ENCODE results near the gene GRPEL1. TPM values are rescaled to one million over a fixed set of nuclear protein-coding genes. Genes with fewer than 3 reads are reported as not detected.

GRPEL1 gene
- total and polyA plus RNA-seq, 2 experiments from 2014 or later = 28.3 to 56.5 TPM

- Histone ChIP-seq H3K9me2 (replicated peaks; ENCODE audit: insufficient read depth) (no peaks in the 10 kb centered on the region), H4K20me1 (ENCODE audit: insufficient read depth, poor library complexity, severe bottlenecking) (peaks cover 76% of the 10 kb centered on the region), H3K4me1 (ENCODE audit: insufficient read depth) (peaks cover 25% of the 10 kb centered on the region), H3K4me2 (no peak overlapping the region), H3K27ac (no peak overlapping the region), H3K9me3 (ENCODE audit: low read depth) (no peaks in the 10 kb centered on the region), H3K36me3 (replicated peaks; ENCODE audit: insufficient read depth, low read depth) (no peaks in the 10 kb centered on the region), H3K79me2 (peaks cover 77% of the 10 kb centered on the region), H3K27me3 (no peaks in the 10 kb centered on the region), H3K4me3 (no peak overlapping the region), H2AFZ (no peak overlapping the region)
- DNase-seq (ENCODE audit: low spot score) = no peak
- WGBS (ENCODE audit: low lambda C conversion rate, missing lambda C conversion rate) = 92% methylated on average over 23 of the region's 23 CpGs
- TF ChIP-seq CTCF (IDR thresholded peaks at IDR 0.05; ENCODE audit: poor library complexity) (no peak), EZH2 (IDR thresholded peaks at IDR 0.05; ENCODE audit: borderline replicate concordance) (no peak), EZH2phosphoT487 (IDR thresholded peaks at IDR 0.05; ENCODE audit: low read depth, severe bottlenecking, unreplicated experiment) (no peak)
These were observed 21.6 kb downstream of the GRPEL1 start for GRCh38 chr4:7045961-7046921.

- peaks cover 73% of the 10 kb centered on the region for H3K79me2 ChIP-seq
- H3K36me3 ChIP-seq (replicated peaks; ENCODE audit: insufficient read depth, low read depth) = no peaks in the 10 kb centered on the region
- H3K4me1 ChIP-seq (ENCODE audit: insufficient read depth) = peaks cover 25% of the 10 kb centered on the region
- H3K4me2 ChIP-seq = peak overlapping the region; percentile 98
- no peaks in the 10 kb centered on the region for H3K9me2 ChIP-seq (replicated peaks; ENCODE audit: insufficient read depth)
- TF ChIP-seq CTCF (IDR thresholded peaks at IDR 0.05; ENCODE audit: poor library complexity) = no peak
- TF ChIP-seq EZH2 (IDR thresholded peaks at IDR 0.05; ENCODE audit: borderline replicate concordance) = no peak
- no peak for TF ChIP-seq EZH2phosphoT487 (IDR thresholded peaks at IDR 0.05; ENCODE audit: low read depth, severe bottlenecking, unreplicated experiment)
- no peak overlapping the region for H3K27ac ChIP-seq
- no peaks in the 10 kb centered on the region for H3K9me3 ChIP-seq (ENCODE audit: low read depth)
- no peak for DNase-seq (ENCODE audit: low spot score)
- H4K20me1 ChIP-seq (ENCODE audit: insufficient read depth, poor library complexity, severe bottlenecking) = peaks cover 70% of the 10 kb centered on the region
- H3K4me3 ChIP-seq = no peak overlapping the region
- no peaks in the 10 kb centered on the region for H3K27me3 ChIP-seq
- no peak overlapping the region for H2AFZ ChIP-seq
- 87% methylated on average over 8 of the region's 8 CpGs for WGBS (ENCODE audit: low lambda C conversion rate, missing lambda C conversion rate)
These were observed 22.3 kb downstream of the GRPEL1 start for GRCh38 chr4:7045553-7045952.

- TF ChIP-seq CTCF (IDR thresholded peaks at IDR 0.05; ENCODE audit: poor library complexity) = no peak
- no peak for TF ChIP-seq EZH2phosphoT487 (IDR thresholded peaks at IDR 0.05; ENCODE audit: low read depth, severe bottlenecking, unreplicated experiment)
- no peak for TF ChIP-seq EZH2 (IDR thresholded peaks at IDR 0.05; ENCODE audit: borderline replicate concordance)
- H3K4me3 ChIP-seq = peak overlapping the region; percentile 100
- no peaks in the 10 kb centered on the region for H3K36me3 ChIP-seq (replicated peaks; ENCODE audit: insufficient read depth, low read depth)
- peak overlapping the region; percentile 98 for H3K4me2 ChIP-seq
- 28% methylated on average over 29 of the region's 29 CpGs for WGBS (ENCODE audit: low lambda C conversion rate, missing lambda C conversion rate)
- peaks cover 25% of the 10 kb centered on the region for H3K4me1 ChIP-seq (ENCODE audit: insufficient read depth)
- H4K20me1 ChIP-seq (ENCODE audit: insufficient read depth, poor library complexity, severe bottlenecking) = peaks cover 57% of the 10 kb centered on the region
- DNase-seq (ENCODE audit: low spot score) = no peak
- H3K27me3 ChIP-seq = no peaks in the 10 kb centered on the region
- no peaks in the 10 kb centered on the region for H3K9me2 ChIP-seq (replicated peaks; ENCODE audit: insufficient read depth)
- peak overlapping the region; percentile 86 for H2AFZ ChIP-seq
- H3K79me2 ChIP-seq = peaks cover 61% of the 10 kb centered on the region
- peak overlapping the region; percentile 98 for H3K27ac ChIP-seq
- H3K9me3 ChIP-seq (ENCODE audit: low read depth) = no peaks in the 10 kb centered on the region
These were observed 23.5 kb downstream of the GRPEL1 start for GRCh38 chr4:7044137-7044930.

Data from hepatocyte (in vitro differentiated cells).